K562 (cell line): ENCODE data around the gene TMIGD2. TPM values are rescaled to one million over a fixed set of nuclear protein-coding genes. Genes with fewer than 3 reads are reported as not detected.
A peak's percentile ranks its signal among the peaks of the same experiment; 100 is the strongest.

Source experiments
- NR2C2 ChIP-seq, 2 experiments: fragments of 200-800 bp in 1 of 2; sonication (Bioruptor generic) in 1 of 2; sonication (generic) in 1 of 2; formaldehyde crosslinking in 1 of 2; IDR thresholded peaks; 2 replicates each; pipeline versions ENCODE4 v1.6.1 to v1.8.0; 2016 to 2022; ENCODE audit warnings: mild to moderate bottlenecking in 1 of 2, missing compliant biosample characterization in 1 of 2, missing genetic modification characterization in 1 of 2, missing genetic modification reagents in 1 of 2
- POU5F1 ChIP-seq: fragments of 150-350 bp; IDR thresholded peaks from 2 replicates; pipeline ENCODE4 v1.6.1; 2014; ENCODE audit warnings: borderline replicate concordance, low read length, low read depth, mild to moderate bottlenecking; ENCODE audit not compliant: partially characterized antibody
- TSC22D4 ChIP-seq: fragments of 450-650 bp; IDR thresholded peaks from 2 replicates; pipeline ENCODE4 v1.6.1; 2016; ENCODE audit warnings: missing genetic modification characterization, missing biosample characterization, control low read depth
- ZBTB7A ChIP-seq: IDR thresholded peaks from 2 replicates; pipeline ENCODE4 v1.6.1; 2011; ENCODE audit warnings: low read depth, mild to moderate bottlenecking, low read length, moderate library complexity, borderline replicate concordance; ENCODE audit not compliant: control insufficient read depth
- ZNF778 ChIP-seq: fragments of 450-650 bp; formaldehyde crosslinking; IDR thresholded peaks from 2 replicates; pipeline ENCODE4 v1.4.0; 2020; ENCODE audit warnings: mild to moderate bottlenecking, moderate library complexity
- polyA plus RNA-seq, 8 experiments: library from polyadenylated mRNA; depleted of rRNA in 4 of 8; stranded (reverse) in 5 of 8; unstranded in 3 of 8; fragments of >200 nt; fragmentation: Nextera tagmentation in 2 of 8; fragmentation: Illumina TruSeq in 1 of 8; extraction: Ambion mirVana in 2 of 8; extraction: Trizol in 1 of 8; gene quantifications; 2 replicates each; pipeline versions ENCODE4 v1.2.1 to v1.2.3, GENCODE V29; 2011 to 2014; ENCODE audit warnings: inconsistent platforms in 1 of 8, missing spikeins in 1 of 8
- total RNA-seq, 7 experiments: library from RNA; depleted of rRNA in 6 of 7; stranded (reverse); fragments of >200 nt in 6 of 7; fragmentation: Illumina TruSeq in 2 of 7; extraction: Trizol in 2 of 7; gene quantifications; 2 replicates each; pipeline versions ENCODE4 v1.2.1 to v1.2.3, GENCODE V29; 2011 to 2021; ENCODE audit warnings: low replicate concordance in 1 of 7
- TF ChIP-seq, protein P1 (sequence below), 2 experiments: fragments of 450-650 bp in 1 of 2; sonication (generic) in 1 of 2; formaldehyde crosslinking in 1 of 2; IDR thresholded peaks; 2 replicates each; pipeline versions ENCODE4 v1.7.1 to v1.9.0; 2016 to 2022; ENCODE audit warnings: inconsistent platforms in 1 of 2, mild to moderate bottlenecking in 1 of 2, missing genetic modification reagents in 1 of 2
- TF ChIP-seq, protein P2 (sequence below): IDR thresholded peaks from 2 replicates; pipeline ENCODE4 v1.6.1; 2011; ENCODE audit warnings: borderline replicate concordance, low read depth, mild to moderate bottlenecking, moderate library complexity, low read length; ENCODE audit not compliant: insufficient read depth, poor library complexity, severe bottlenecking

Gene TMIGD2
- total and polyA plus RNA-seq, 9 of the 15 experiments (the other 6 are each of a cell fraction or from before 2014, with no cell fraction given): not detected

DNA sequence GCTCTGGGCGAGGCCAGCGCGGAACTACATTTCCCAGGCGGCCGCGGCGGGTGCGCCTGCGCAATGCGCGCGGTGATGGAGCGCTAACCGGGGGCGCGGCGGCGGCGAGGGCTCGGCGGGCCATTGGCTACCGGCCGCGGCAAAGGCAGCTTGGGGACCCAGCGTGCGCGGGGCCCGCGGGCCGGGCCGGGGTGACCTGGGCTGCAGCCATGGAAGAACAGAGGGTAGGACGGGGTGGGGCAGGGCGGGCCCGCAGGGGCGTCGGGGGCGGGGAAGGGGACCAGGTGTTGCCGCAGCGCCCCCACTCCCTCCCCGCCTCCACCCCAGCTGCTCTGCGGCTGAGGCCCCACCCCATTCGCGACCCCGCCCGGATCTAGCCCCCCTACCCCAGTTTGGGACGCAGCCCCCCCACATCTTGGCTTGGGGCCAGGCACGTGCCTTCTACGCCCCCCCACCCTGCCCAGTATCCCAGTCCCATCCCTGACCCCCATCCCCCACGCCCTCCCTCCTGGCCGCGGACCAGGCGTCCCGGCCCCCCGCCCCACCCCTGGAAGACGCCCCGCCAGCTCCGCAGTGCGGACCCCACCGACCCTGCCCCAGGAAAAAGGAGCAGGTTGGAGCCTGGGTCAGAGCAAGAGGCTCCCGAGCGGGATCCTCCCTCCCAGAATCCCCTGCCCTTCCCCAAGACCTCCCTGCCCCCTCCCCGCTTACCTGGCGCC is 2.5 kb upstream of the TMIGD2 start, which contains the start of gene FSD1 (continued):
- TF ChIP-seq, protein P1, sequence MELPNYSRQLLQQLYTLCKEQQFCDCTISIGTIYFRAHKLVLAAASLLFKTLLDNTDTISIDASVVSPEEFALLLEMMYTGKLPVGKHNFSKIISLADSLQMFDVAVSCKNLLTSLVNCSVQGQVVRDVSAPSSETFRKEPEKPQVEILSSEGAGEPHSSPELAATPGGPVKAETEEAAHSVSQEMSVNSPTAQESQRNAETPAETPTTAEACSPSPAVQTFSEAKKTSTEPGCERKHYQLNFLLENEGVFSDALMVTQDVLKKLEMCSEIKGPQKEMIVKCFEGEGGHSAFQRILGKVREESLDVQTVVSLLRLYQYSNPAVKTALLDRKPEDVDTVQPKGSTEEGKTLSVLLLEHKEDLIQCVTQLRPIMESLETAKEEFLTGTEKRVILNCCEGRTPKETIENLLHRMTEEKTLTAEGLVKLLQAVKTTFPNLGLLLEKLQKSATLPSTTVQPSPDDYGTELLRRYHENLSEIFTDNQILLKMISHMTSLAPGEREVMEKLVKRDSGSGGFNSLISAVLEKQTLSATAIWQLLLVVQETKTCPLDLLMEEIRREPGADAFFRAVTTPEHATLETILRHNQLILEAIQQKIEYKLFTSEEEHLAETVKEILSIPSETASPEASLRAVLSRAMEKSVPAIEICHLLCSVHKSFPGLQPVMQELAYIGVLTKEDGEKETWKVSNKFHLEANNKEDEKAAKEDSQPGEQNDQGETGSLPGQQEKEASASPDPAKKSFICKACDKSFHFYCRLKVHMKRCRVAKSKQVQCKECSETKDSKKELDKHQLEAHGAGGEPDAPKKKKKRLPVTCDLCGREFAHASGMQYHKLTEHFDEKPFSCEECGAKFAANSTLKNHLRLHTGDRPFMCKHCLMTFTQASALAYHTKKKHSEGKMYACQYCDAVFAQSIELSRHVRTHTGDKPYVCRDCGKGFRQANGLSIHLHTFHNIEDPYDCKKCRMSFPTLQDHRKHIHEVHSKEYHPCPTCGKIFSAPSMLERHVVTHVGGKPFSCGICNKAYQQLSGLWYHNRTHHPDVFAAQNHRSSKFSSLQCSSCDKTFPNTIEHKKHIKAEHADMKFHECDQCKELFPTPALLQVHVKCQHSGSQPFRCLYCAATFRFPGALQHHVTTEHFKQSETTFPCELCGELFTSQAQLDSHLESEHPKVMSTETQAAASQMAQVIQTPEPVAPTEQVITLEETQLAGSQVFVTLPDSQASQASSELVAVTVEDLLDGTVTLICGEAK (IDR thresholded peaks at IDR 0.05): no peak
- TF ChIP-seq, protein P1 (CRISPR knock-in tag; IDR thresholded peaks at IDR 0.05): no peak
- TF ChIP-seq ZBTB7A (0 out of 2 replicates have a peak, but pooled peaks have one; percentile 19), TSC22D4 (no peak), ZNF778 (CRISPR knock-in tag) (no peak), NR2C2 (CRISPR knock-in tag; IDR thresholded peaks at IDR 0.05) (0 out of 2 replicates have a peak, but pooled peaks have one; percentile 26), NR2C2 (tag; IDR thresholded peaks at IDR 0.05) (no peak), POU5F1 (peak; percentile 18)
- TF ChIP-seq, protein P2, sequence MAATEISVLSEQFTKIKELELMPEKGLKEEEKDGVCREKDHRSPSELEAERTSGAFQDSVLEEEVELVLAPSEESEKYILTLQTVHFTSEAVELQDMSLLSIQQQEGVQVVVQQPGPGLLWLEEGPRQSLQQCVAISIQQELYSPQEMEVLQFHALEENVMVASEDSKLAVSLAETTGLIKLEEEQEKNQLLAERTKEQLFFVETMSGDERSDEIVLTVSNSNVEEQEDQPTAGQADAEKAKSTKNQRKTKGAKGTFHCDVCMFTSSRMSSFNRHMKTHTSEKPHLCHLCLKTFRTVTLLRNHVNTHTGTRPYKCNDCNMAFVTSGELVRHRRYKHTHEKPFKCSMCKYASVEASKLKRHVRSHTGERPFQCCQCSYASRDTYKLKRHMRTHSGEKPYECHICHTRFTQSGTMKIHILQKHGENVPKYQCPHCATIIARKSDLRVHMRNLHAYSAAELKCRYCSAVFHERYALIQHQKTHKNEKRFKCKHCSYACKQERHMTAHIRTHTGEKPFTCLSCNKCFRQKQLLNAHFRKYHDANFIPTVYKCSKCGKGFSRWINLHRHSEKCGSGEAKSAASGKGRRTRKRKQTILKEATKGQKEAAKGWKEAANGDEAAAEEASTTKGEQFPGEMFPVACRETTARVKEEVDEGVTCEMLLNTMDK: peak; percentile 73
